Stimulated activated CD4-positive, alpha-beta T cell treated with anti-CD3 and anti-CD28 coated beads, Interleukin-1b, Interleukin-23, amount 100 ng/mL, for 4 hours (primary cell): ENCODE results near the gene IL16.

Experiments used
- DNase-seq, 2 donors: peaks; one replicate each; pipeline ENCODE4 v3.0.0-alpha.2; 2020; ENCODE audit warnings: low read depth in 2 of 2

IL16 gene

GRCh38 chr15:81294516-81294880 lies 97.8 kb downstream of the IL16 start:
- no peak for DNase-seq

- no peak for DNase-seq
These were observed 98.9 kb downstream of the IL16 start for GRCh38 chr15:81295486-81296121.

GRCh38 chr15:81296186-81296585 lies 99.5 kb downstream of the IL16 start:
- no peak for DNase-seq

GRCh38 chr15:81296673-81297072 lies 100.0 kb downstream of the IL16 start:
- DNase-seq, result peak in 1 of 2 donors; percentile 37

- DNase-seq, result no peak
These were observed 100.5 kb downstream of the IL16 start for GRCh38 chr15:81297147-81297572.

GRCh38 chr15:81297603-81298575 lies 101.2 kb downstream of the IL16 start:
- no peak for DNase-seq

- DNase-seq, result no peak
These were observed 101.9 kb downstream of the IL16 start for GRCh38 chr15:81298611-81299010.

GRCh38 chr15:81299156-81299555 lies 102.5 kb downstream of the IL16 start:
- no peak for DNase-seq

GRCh38 chr15:81299630-81300273 lies 103.1 kb downstream of the IL16 start:
- no peak for DNase-seq

- no peak for DNase-seq
These were observed 104.7 kb downstream of the IL16 start for GRCh38 chr15:81301385-81301784.

- DNase-seq, result no peak
These were observed 105.2 kb downstream of the IL16 start for GRCh38 chr15:81301815-81302399.

GRCh38 chr15:81302701-81303109 lies 106.0 kb downstream of the IL16 start:
- no peak for DNase-seq

- no peak for DNase-seq
These were observed 106.9 kb downstream of the IL16 start for GRCh38 chr15:81303244-81304225.

- no peak for DNase-seq
These were observed 107.5 kb downstream of the IL16 start for GRCh38 chr15:81304226-81304625.

GRCh38 chr15:81308260-81308659 lies 111.6 kb downstream of the IL16 start:
- no peak for DNase-seq

- no peak for DNase-seq
These were observed 113.2 kb downstream of the IL16 start for GRCh38 chr15:81309647-81310450.

GRCh38 chr15:81310480-81310879 lies 113.8 kb downstream of the IL16 start:
- no peak for DNase-seq

GRCh38 chr15:81311752-81312464 lies 115.2 kb downstream of the IL16 start:
- DNase-seq, result no peak

- DNase-seq, result no peak
These were observed 116.3 kb downstream of the IL16 start for GRCh38 chr15:81312790-81313543.
